NOMO-1 (cell line): Measurements from ENCODE around the gene ELAPOR1.

Source experiments
- DNase-seq, 2 experiments: peaks; one replicate each; lab custom pipeline; 2025; ENCODE audit not compliant: unreplicated experiment in 2 of 2; lab: John Stamatoyannopoulos, UW

ELAPOR1 gene

GRCh38 chr1:109094377-109094803 lies 19.5 kb upstream of the ELAPOR1 start:
- no peak for DNase-seq

- DNase-seq: no peak
Observed at GRCh38 chr1:109094871-109095270, 19.0 kb upstream of the ELAPOR1 start.

GRCh38 chr1:109095631-109096030 lies 18.3 kb upstream of the ELAPOR1 start:
- no peak for DNase-seq

DNA sequence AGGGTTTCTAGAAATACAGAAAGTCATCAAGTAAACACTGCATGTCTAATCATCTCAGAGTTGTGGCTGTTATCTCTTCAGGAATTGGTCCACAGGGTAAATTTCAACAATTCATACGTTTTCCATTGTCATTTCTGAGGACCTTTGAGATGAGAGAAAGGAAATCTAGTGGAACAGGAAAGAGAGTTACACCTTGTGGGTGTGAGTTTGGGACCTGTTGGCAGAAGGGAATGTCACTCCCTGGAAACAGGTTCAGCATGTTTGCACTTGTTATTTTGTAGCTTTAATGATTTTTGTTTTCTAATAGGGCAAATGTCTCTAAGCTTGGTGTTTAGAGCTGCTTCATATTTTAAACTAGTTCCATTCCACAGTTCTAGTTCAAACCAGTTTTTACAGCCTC lies 17.8 kb upstream of the ELAPOR1 start:
- no peak for DNase-seq

DNA sequence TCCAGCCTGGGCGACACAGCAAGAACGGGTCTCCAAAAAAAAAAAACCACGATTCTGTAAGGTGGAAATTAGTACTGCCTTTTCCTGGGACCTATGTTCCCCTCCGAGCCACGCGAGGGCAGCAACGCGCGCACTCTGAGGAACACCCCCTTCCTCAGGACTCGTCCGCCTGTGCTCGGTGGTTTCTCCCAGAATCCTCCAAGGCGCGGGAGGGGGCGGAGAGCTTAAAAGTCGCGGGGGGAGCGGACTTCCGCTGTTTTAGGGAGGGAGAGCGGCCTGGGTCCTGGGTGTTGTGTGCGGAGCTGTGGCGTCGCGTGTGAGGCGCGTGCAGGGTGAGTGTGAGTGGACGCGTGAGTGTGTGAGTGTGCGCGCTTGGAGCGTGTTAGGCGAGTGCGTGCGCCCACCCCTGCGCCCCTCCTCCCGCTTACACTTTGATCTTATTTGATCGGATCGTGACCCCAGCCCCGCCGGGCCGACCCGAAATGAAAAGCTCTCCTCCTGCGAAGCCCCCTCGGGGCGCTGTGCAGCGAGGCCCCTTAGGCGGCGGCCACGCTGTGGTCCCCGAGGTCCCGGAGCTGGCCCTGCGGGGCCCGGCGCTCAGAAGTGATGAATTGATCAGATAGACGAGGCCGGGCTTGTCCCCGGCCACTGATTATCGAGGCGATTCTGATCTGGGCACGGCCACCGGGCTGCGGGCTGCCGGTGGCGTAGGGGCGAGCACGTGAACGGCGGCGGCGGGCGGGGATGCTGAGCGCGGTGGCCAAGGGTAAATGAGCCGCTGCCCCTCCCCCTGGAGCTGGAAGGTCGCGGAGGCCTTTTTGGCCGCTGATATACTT lies 13.8 kb upstream of the ELAPOR1 start:
- DNase-seq: peak; percentile 90 to 93

DNA sequence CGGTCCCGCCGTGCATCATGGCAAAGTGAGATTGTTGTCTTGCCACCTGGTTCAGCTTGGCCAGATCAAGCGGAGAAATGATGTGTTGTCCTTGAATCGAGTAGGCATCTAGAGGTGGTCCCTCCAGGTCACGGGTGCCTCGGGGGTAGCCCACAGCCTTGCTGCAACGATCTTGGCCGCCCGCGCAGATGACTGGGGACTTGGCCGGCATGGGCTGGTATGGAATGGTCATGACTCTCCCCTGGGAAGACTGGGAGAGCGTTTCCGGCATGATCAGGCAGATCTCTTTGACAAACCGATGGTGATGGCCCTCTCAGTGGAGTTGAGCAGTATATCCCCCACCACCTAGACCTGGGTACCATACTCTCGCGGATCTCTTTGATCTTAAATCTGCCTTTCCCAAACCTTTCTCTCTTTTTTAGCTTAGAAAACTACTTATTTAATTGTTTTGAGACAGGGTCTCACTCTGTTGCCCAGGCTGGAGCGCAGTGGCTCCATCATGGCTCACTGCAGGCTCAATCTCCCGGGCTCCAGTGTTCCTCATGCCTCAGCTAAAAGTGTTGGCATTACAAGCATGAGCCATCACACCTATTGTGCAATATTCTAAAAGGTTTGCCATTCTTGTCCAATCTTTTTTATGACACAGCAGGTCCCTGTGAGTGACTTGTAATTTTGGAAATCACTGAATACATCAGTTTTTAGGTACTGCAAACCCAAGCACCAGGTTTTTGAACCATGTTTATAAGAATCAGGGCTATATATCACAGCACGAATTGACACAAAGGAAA lies 9.4 kb upstream of the ELAPOR1 start:
- DNase-seq: peak in 1 of 2 experiments; percentile 6

DNA sequence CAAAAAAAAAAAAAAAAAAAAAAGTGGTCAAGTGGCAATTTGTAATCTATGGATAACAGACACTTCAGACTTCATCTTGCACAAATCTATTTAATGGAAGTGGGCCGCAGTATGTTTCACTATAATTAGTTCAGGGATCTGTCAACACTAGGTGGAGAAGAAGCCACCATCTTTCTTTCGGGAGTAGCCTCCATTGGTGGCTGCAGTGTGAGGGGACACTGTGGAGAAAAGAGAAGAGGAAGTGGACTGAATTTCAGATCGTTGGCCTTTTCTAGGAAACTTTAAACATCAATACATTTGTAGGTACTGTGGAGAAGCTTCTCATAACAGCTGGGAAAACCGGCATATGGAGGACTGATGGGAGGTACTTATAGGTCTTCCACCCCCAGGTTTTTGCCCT lies 8.0 kb upstream of the ELAPOR1 start:
- DNase-seq: peak in 1 of 2 experiments; percentile 12

GRCh38 chr1:109107785-109108184 lies 6.1 kb upstream of the ELAPOR1 start:
- no peak for DNase-seq

DNA sequence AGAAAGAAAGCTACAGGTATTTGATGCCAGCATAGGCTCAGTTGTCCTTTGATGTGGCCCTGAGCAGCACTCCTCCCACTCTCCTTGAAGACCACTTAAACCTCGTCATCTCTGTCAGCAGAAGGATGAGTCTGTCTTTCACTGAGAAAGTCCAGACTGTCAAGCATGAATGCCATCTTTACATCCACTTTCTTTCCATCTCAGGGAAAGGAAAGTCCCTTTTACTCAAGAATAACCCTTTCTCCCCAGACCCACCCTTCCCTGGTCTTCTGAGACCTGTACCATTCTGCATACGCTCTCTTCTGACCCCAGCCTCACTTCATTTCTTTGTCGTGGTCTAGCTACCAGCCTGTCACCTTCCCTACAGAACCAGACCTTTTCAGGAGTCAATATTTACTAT lies 4.0 kb upstream of the ELAPOR1 start:
- no peak for DNase-seq

GRCh38 chr1:109111386-109112055 lies 2.4 kb upstream of the ELAPOR1 start:
- peak; percentile 70 to 77 for DNase-seq

GRCh38 chr1:109112056-109112651 lies 1.8 kb upstream of the ELAPOR1 start:
- DNase-seq: peak; percentile 14 to 78

DNA sequence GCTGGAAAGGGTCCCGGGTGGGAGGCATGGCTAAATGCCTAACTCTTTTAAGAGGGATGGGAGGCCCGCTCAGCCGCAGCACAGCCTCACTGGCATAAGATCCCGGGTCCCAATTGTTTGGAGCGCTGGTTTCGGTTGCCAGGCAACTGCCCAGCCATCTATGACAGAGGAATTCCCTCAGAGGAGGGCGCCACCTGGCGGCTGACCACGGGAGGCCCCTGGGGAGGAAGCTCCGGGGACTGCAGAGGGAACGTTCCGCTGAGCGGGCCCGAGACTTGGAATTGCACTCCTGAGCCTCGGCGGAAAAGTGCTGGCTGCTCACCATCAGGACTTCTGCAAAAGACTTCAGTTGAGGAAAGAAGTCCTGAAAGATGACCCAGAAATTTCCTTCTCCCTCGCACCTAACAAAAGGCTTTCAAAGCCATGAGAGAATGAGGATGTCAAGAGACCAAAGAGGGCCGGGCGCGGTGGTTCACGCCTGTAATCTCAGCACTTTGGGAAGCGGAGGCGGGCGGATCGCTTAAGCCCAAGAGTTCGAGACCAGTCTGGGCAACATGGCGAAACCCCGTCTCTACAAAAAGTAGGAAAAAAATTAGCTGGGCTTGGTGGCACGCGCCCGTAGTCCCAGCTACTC lies 1.1 kb upstream of the ELAPOR1 start:
- peak; percentile 64 to 70 for DNase-seq

- DNase-seq: no peak
Observed at GRCh38 chr1:109114342-109114674, 393 bp downstream of the ELAPOR1 start.

- DNase-seq: no peak
Observed at GRCh38 chr1:109115685-109116084, 1.8 kb downstream of the ELAPOR1 start.

DNA sequence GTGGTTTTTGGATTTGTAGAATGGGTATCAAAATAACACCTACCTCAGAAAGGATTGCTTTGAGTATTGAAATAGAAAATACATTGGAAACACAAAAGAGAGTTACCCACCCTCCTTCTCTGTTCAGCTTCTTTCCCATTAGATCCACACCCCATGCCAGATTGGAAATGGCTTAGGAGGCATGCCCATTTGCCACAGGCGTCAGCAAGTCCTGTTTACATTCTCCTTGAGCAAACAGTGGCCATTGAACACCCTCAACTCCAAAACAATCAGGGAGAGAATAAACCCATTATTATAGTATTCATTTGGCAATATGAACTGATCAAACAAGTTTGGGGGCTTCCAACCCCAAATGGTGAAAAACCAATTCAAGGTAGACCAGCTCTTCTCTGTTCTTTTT lies 2.4 kb downstream of the ELAPOR1 start:
- no peak for DNase-seq

- no peak for DNase-seq
Observed at GRCh38 chr1:109118089-109118488, 4.2 kb downstream of the ELAPOR1 start.

DNA sequence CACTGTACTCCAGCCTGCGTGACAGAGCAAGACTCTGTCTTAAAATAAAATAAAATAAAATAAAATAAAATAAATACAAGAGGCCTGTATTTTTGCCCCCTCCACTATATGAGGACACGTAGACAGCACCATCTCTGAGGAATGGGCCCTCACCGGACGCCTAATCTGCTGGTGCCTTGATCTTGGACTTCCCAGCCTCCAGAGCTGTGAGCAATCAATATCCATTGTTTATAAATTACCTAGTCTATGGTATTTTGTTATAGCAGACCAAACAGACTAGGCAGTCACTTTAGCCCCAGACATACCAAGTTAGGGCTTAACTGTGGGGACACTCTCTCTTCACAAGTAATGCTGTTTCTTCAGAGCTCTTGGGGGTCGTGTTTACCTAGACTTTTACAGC lies 6.4 kb downstream of the ELAPOR1 start:
- DNase-seq: no peak

DNA sequence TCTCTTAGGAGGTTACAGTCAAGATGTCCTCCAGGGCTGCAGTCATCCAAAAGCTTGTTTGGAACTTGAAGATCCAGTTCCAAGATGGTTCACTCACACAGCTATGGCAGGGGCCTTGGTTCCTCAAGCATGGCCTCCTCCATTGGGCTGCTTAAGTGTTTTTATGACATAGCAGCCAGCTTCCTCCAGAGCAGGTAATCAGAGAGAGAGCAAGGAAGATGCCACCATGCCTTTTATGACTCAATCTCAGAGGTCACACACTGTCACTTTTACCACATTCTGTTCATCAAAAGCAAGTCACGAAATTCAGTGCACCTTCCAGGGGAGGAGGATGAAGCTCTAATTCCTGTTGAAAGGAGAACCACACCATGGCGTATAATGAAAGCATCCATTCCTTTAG lies 17.1 kb downstream of the ELAPOR1 start:
- no peak for DNase-seq

DNA sequence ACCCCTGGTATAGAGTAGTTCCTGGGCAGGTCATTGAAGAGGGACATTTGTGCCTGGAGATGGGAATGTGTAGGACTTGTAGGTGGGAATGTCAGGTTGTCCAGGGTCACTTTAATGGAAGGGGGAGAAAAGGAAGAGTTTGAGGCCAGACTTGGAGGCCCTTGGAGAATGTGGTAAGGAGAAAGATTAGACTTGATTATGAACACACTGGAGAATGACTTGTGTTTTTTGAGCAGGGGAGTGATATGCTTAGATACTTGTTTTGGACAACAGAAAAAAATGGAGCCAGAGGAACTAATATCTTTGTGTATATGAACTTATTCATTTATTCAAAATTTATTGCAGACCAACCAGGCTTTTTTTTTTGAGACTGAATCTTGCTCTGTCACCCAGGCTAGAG lies 17.9 kb downstream of the ELAPOR1 start:
- no peak for DNase-seq

GRCh38 chr1:109133002-109133706 lies 19.2 kb downstream of the ELAPOR1 start:
- DNase-seq: no peak
